K562 (cell line): Measurements from ENCODE around the gene CNTN5.

Source experiments
- EZH2 ChIP-seq: IDR thresholded peaks from 2 replicates; pipeline ENCODE4 v1.6.1; 2012; ENCODE audit warnings: low read depth, mild to moderate bottlenecking, inconsistent platforms, low read length, borderline replicate concordance
- LEF1 ChIP-seq: fragments of 450-650 bp; IDR thresholded peaks from 2 replicates; pipeline ENCODE4 v1.6.1; 2016; ENCODE audit warnings: mild to moderate bottlenecking
- NFIX ChIP-seq: fragments of 250-450 bp; sonication (Bioruptor Pico); IDR thresholded peaks from 2 replicates; pipeline ENCODE4 v1.4.0; 2020; ENCODE audit warnings: low read depth, mild to moderate bottlenecking, moderate library complexity
- PBX2 ChIP-seq, 2 experiments: IDR thresholded peaks in 1 of 2; conservative IDR thresholded peaks in 1 of 2; 2 replicates each; pipeline ENCODE4 v1.6.1; 2016; ENCODE audit warnings: low read depth in 2 of 2, mild to moderate bottlenecking in 1 of 2, missing compliant biosample characterization in 1 of 2, missing genetic modification characterization in 1 of 2, moderate library complexity in 1 of 2
- ZFX ChIP-seq: sonication (generic); formaldehyde crosslinking; IDR thresholded peaks from 2 replicates; pipeline ENCODE4 v1.8.0; 2022; ENCODE audit warnings: mild to moderate bottlenecking, missing genetic modification reagents, moderate library complexity
- ZNF316 ChIP-seq: fragments of 450-650 bp; IDR thresholded peaks from 2 replicates; pipeline ENCODE4 v1.6.1; 2016
- ZNF830 ChIP-seq: fragments of 250-450 bp; sonication (Bioruptor Pico); IDR thresholded peaks from 2 replicates; pipeline ENCODE4 v1.5.0; 2021; ENCODE audit warnings: mild to moderate bottlenecking
- TF ChIP-seq, protein P1 (sequence below): sonication (generic); formaldehyde crosslinking; IDR thresholded peaks from 2 replicates; pipeline ENCODE4 v1.8.1; 2023; ENCODE audit warnings: mild to moderate bottlenecking, missing genetic modification reagents
- TF ChIP-seq, protein P2 (sequence below), 3 experiments: IDR thresholded peaks in 2 of 3; conservative IDR thresholded peaks in 1 of 3; 2 replicates each; pipeline ENCODE4 v1.5.1; 2011 to 2012; ENCODE audit warnings: low read length in 3 of 3, mild to moderate bottlenecking in 3 of 3, control low read depth in 2 of 3, improper control_type of control experiment in 1 of 3, inconsistent platforms in 1 of 3, low read depth in 1 of 3, mixed read lengths in 1 of 3, moderate library complexity in 1 of 3; ENCODE audit not compliant: insufficient read depth in 2 of 3

- TF ChIP-seq, protein P1, sequence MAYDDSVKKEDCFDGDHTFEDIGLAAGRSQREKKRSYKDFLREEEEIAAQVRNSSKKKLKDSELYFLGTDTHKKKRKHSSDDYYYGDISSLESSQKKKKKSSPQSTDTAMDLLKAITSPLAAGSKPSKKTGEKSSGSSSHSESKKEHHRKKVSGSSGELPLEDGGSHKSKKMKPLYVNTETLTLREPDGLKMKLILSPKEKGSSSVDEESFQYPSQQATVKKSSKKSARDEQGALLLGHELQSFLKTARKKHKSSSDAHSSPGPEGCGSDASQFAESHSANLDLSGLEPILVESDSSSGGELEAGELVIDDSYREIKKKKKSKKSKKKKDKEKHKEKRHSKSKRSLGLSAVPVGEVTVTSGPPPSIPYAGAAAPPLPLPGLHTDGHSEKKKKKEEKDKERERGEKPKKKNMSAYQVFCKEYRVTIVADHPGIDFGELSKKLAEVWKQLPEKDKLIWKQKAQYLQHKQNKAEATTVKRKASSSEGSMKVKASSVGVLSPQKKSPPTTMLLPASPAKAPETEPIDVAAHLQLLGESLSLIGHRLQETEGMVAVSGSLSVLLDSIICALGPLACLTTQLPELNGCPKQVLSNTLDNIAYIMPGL (CRISPR knock-in tag) = no peak
- TF ChIP-seq EZH2 (no peak), PBX2 (CRISPR knock-in tag; IDR thresholded peaks at IDR 0.05; ENCODE audit: low read depth) (no peak), PBX2 (tag; conservative IDR thresholded peaks at IDR 0.05; ENCODE audit: low read depth) (no peak), ZNF830 (CRISPR knock-in tag) (no peak), LEF1 (no peak), NFIX (no peak), ZFX (no peak), ZNF316 (no peak)
- TF ChIP-seq, protein P2, sequence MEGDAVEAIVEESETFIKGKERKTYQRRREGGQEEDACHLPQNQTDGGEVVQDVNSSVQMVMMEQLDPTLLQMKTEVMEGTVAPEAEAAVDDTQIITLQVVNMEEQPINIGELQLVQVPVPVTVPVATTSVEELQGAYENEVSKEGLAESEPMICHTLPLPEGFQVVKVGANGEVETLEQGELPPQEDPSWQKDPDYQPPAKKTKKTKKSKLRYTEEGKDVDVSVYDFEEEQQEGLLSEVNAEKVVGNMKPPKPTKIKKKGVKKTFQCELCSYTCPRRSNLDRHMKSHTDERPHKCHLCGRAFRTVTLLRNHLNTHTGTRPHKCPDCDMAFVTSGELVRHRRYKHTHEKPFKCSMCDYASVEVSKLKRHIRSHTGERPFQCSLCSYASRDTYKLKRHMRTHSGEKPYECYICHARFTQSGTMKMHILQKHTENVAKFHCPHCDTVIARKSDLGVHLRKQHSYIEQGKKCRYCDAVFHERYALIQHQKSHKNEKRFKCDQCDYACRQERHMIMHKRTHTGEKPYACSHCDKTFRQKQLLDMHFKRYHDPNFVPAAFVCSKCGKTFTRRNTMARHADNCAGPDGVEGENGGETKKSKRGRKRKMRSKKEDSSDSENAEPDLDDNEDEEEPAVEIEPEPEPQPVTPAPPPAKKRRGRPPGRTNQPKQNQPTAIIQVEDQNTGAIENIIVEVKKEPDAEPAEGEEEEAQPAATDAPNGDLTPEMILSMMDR (IDR thresholded peaks at IDR 0.05 in 2 of 3, conservative IDR thresholded peaks at IDR 0.05 in 1 of 3; ENCODE audit: insufficient read depth in 2 of 3, low read depth in 1 of 3, low read length in 3 of 3) = no peak
These were observed 983.8 kb downstream of the CNTN5 start for GRCh38 chr11:100004541-100004940.
